AG04450 (cell line): ENCODE results near the gene HK3. TPM values are rescaled to one million over a fixed set of nuclear protein-coding genes. Genes with fewer than 3 reads are reported as not detected.

Source experiments
- CTCF ChIA-PET: fragments of 300-600, 350-600 bp; formaldehyde crosslinking; extraction: SDS; loops from one replicate; lab custom pipeline; 2022; ENCODE audit warnings: antibody characterized with exemption, inconsistent platforms; lab: Charles Lee
- POLR2A ChIA-PET: fragments of 350-600 bp; formaldehyde crosslinking; extraction: SDS; loops from one replicate; lab custom pipeline; 2021; ENCODE audit warnings: antibody characterized with exemption, inconsistent platforms; lab: Yijun Ruan, JAX
- DNase-seq: peaks from one replicate; pipeline ENCODE4 v3.0.0-alpha.2; 2011; ENCODE audit warnings: low read depth, low spot score
- H3K27ac ChIP-seq: one replicate; pipeline ENCODE4 v1.5.1; 2012; ENCODE audit warnings: low read depth, low read length, control low read depth
- H3K27me3 ChIP-seq: one replicate; pipeline ENCODE4 v1.6.0; 2012; ENCODE audit warnings: low read length; ENCODE audit not compliant: control insufficient read depth, insufficient read depth
- H3K4me3 ChIP-seq: 2 replicates; pipeline ENCODE4 v1.5.1; 2011; ENCODE audit warnings: mild to moderate bottlenecking, low read depth, low read length, control low read depth
- H3K9me3 ChIP-seq: 2 replicates; pipeline ENCODE4 v1.5.1; 2012; ENCODE audit warnings: low read length; ENCODE audit not compliant: control insufficient read depth, insufficient read depth
- CTCF ChIP-seq: IDR thresholded peaks from 2 replicates; pipeline ENCODE4 v1.5.1; 2011; ENCODE audit warnings: low read depth, low read length, control low read depth, inconsistent platforms
- polyA plus RNA-seq: library from polyadenylated mRNA; depleted of rRNA; stranded (reverse); fragments of >200 nt; gene quantifications from 2 replicates; pipeline ENCODE4 v1.2.3, GENCODE V29; 2011

Gene HK3
- polyA plus RNA-seq, 1 experiment = not detected

GRCh38 chr5:176847726-176848290 lies 51.3 kb downstream of the HK3 start:
- H3K27ac ChIP-seq = no peak overlapping the region
- no peak for DNase-seq
- peaks cover 39% of the 10 kb centered on the region for H3K27me3 ChIP-seq
- POLR2A ChIA-PET = no interaction called here
- no peak overlapping the region for H3K4me3 ChIP-seq
- H3K9me3 ChIP-seq = no peaks in the 10 kb centered on the region; the same call in 1 of the 2 replicates
- CTCF ChIA-PET = interaction anchor here (1.3 kb wide), 1 partner anchor 274 kb away, joined by 3 read pairs; no protein-coding TSS in a partner anchor
- no peak for TF ChIP-seq CTCF

- Histone ChIP-seq H3K27ac (no peak overlapping the region), H3K27me3 (peaks cover 36% of the 10 kb centered on the region), H3K9me3 (no peaks in the 10 kb centered on the region; the same call in 1 of the 2 replicates), H3K4me3 (no peak overlapping the region)
- TF ChIP-seq CTCF = no peak
- DNase-seq = no peak
- ChIA-PET POLR2A (no interaction called here), CTCF (no interaction called here)
These were observed 52.0 kb downstream of the HK3 start for GRCh38 chr5:176847148-176847547.

GRCh38 chr5:176846335-176847140 lies 52.6 kb downstream of the HK3 start:
- no peak overlapping the region for H3K4me3 ChIP-seq
- CTCF ChIA-PET = no interaction called here
- H3K9me3 ChIP-seq = no peaks in the 10 kb centered on the region; the same call in 1 of the 2 replicates
- TF ChIP-seq CTCF = no peak
- no peak overlapping the region for H3K27ac ChIP-seq
- POLR2A ChIA-PET = no interaction called here
- DNase-seq = no peak
- H3K27me3 ChIP-seq = peaks cover 32% of the 10 kb centered on the region

GRCh38 chr5:176845392-176845713 lies 53.8 kb downstream of the HK3 start:
- no peak for TF ChIP-seq CTCF
- ChIA-PET CTCF (no interaction called here), POLR2A (no interaction called here)
- Histone ChIP-seq H3K4me3 (no peak overlapping the region), H3K27me3 (peaks cover 38% of the 10 kb centered on the region), H3K27ac (no peak overlapping the region), H3K9me3 (no peaks in the 10 kb centered on the region; the same call in 1 of the 2 replicates)
- no peak for DNase-seq

GRCh38 chr5:176844706-176845391 lies 54.3 kb downstream of the HK3 start:
- ChIA-PET POLR2A (no interaction called here), CTCF (no interaction called here)
- DNase-seq = no peak
- H3K27ac ChIP-seq = no peak overlapping the region
- no peak for TF ChIP-seq CTCF
- peaks cover 37% of the 10 kb centered on the region for H3K27me3 ChIP-seq
- H3K9me3 ChIP-seq = no peaks in the 10 kb centered on the region; the same call in 1 of the 2 replicates
- no peak overlapping the region for H3K4me3 ChIP-seq
